Endothelial cell of umbilical vein (primary cell): ENCODE data around the gene ANKRD12.

Source experiments
- EZH2 ChIP-seq: IDR thresholded peaks from 2 replicates; pipeline ENCODE4 v1.6.1; 2012; ENCODE audit warnings: borderline replicate concordance, low read depth, mild to moderate bottlenecking, moderate library complexity, low read length, inconsistent platforms; ENCODE audit not compliant: severe bottlenecking
- MYC ChIP-seq: IDR thresholded peaks from one replicate; pipeline ENCODE4 v1.6.1; 2011; ENCODE audit warnings: mild to moderate bottlenecking, low read depth, low read length
- POLR2A ChIP-seq: IDR thresholded peaks from 2 replicates; pipeline ENCODE4 v1.6.1; 2012; ENCODE audit warnings: low read depth, mild to moderate bottlenecking, control low read depth, low read length
- TF ChIP-seq, protein P1 (sequence below), 2 donors: IDR thresholded peaks; 1 replicate in 1 of 2; 2 replicates in 1 of 2; pipeline ENCODE4 v1.5.1; 2011; ENCODE audit warnings: low read length in 2 of 2, mild to moderate bottlenecking in 2 of 2, moderate library complexity in 2 of 2, control low read depth in 1 of 2, inconsistent platforms in 1 of 2, low read depth in 1 of 2; ENCODE audit not compliant: insufficient read depth in 1 of 2; ENCODE audit errors: extremely low read depth in 1 of 2

DNA sequence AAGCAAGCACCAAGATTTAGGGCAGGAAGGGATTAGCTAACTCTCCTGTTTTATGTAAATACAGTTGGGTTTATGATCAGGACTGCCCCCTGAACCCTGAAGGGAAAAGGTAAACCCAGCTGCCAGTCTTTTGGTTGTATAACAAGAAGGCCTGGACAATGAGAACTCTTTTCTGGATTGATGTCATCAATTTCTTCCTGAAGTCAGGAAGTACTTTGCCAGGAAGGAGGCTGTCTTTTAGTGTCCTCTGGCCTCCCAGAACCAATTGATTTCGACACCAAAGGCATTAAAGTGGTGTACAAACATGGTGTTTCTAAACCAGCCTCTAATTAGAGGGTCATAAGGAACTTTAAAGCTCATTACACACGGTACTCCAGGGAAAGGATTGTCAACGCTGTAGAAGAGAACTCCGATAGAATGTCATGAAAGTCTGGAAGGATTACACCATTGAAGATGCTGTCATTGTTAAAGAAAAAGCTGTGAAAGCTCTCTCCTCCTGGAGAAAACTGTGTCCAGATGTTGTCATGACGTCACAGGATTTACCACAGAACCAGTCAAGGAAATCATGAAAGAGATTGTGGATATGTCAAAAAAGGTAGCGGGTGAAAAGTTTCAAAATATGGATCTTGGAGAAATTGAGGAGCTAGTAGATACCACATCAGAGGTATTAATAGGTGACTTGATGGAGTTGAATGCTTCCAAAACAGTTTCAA lies 78.8 kb downstream of the ANKRD12 start:
- TF ChIP-seq, protein P1, sequence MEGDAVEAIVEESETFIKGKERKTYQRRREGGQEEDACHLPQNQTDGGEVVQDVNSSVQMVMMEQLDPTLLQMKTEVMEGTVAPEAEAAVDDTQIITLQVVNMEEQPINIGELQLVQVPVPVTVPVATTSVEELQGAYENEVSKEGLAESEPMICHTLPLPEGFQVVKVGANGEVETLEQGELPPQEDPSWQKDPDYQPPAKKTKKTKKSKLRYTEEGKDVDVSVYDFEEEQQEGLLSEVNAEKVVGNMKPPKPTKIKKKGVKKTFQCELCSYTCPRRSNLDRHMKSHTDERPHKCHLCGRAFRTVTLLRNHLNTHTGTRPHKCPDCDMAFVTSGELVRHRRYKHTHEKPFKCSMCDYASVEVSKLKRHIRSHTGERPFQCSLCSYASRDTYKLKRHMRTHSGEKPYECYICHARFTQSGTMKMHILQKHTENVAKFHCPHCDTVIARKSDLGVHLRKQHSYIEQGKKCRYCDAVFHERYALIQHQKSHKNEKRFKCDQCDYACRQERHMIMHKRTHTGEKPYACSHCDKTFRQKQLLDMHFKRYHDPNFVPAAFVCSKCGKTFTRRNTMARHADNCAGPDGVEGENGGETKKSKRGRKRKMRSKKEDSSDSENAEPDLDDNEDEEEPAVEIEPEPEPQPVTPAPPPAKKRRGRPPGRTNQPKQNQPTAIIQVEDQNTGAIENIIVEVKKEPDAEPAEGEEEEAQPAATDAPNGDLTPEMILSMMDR (IDR thresholded peaks at IDR 0.05; ENCODE audit: extremely low read depth in 1 of 2, insufficient read depth in 1 of 2, low read depth in 1 of 2, low read length in 2 of 2) = no peak
- TF ChIP-seq POLR2A (no peak), EZH2 (no peak), MYC (no peak)
